OCI-LY7 (cell line): ENCODE data around the gene RBMS1.

Source experiments
- CTCF ChIP-seq: fragments of 200-600 bp; sonication (generic); conservative IDR thresholded peaks from 2 replicates; pipeline ENCODE4 v1.5.1; 2014; ENCODE audit warnings: mild to moderate bottlenecking, antibody characterized with exemption, low read length, moderate library complexity, mixed read lengths
- EZH2phosphoT487 ChIP-seq: fragments of 200-600 bp; sonication (generic); IDR thresholded peaks from 2 replicates; pipeline ENCODE4 v1.6.1; 2018; ENCODE audit warnings: low read depth, borderline replicate concordance, mild to moderate bottlenecking, mixed run types, antibody characterized with exemption, low read length, moderate library complexity, mixed read lengths

GRCh38 chr2:160232905-160233475 is 260.6 kb downstream of the RBMS1 start:
- TF ChIP-seq CTCF (no peak), EZH2phosphoT487 (no peak)
